Frontal cortex (tissue), 4 donors: ENCODE results near the gene SRSF12. TPM values are rescaled to one million over a fixed set of nuclear protein-coding genes. Genes with fewer than 3 reads are reported as not detected.

Experiments
- DNase-seq, 2 donors: peaks; one replicate each; pipeline ENCODE4 v3.0.0; 2012; ENCODE audit warnings: low spot score in 2 of 2
- FAIRE-seq: peaks from 2 replicates; lab custom pipeline; 2012; peaks lifted over from hg19 to GRCh38; lab: Jason Lieb, UNC
- small RNA-seq: library from RNA; depleted of rRNA; stranded (forward); fragments of <200 nt; gene quantifications from one replicate; pipeline ENCODE3, GENCODE V24; 2014
- total RNA-seq: library from RNA; depleted of rRNA; stranded (reverse); fragments of >200 nt; gene quantifications from one replicate; pipeline ENCODE4 v1.2.3, GENCODE V29; 2014
- donor health status: control.
- donor health status: control.
- donor health status: control.

Gene SRSF12
- total RNA-seq, 1 donor from 2014 or later = 36.7 TPM

GRCh38 chr6:89047473-89047872 lies 70.4 kb downstream of the SRSF12 start:
- DNase-seq (no peak), FAIRE-seq (no peak)

Small RNA genes lying within 50 kb of the gene (small RNA-seq; reads per million reads assigned to genes)
- gene RN7SL336P (not detected), gene RNU2-61P (0.28 reads per million, percentile 10 among the genes with 10 or more reads in this experiment)

Other genes with a start within 250 kb of the SRSF12 start
- 81.1 TPM for gene RNGTT, start 154.5 kb downstream of the SRSF12 start, total RNA-seq
- gene PNRC1, start 37.3 kb downstream of the SRSF12 start, total RNA-seq = 72.6 TPM
- gene PM20D2, start 28.0 kb upstream of the SRSF12 start, total RNA-seq = 19.6 TPM
- gene GABRR1, start 99.3 kb upstream of the SRSF12 start, total RNA-seq = not detected
- under 0.01 TPM for gene GABRR2, start 197.2 kb upstream of the SRSF12 start, total RNA-seq
- 64.0 TPM for gene UBE2J1, start 234.7 kb upstream of the SRSF12 start, total RNA-seq